HG02678 (cell line): ENCODE data around the gene PATJ.
"Not testable (repeated sequence)": the region's sequence is repeated elsewhere in the genome, so short reads cannot be mapped to it uniquely, and the experiment has no call there.

Source experiments
- ATAC-seq: cut with Tn5 transposase; IDR thresholded peaks from one replicate; pipeline ENCODE4 v1.9.1; 2021; ENCODE audit warnings: mild to moderate bottlenecking, moderate library complexity; ENCODE audit not compliant: unreplicated experiment

Gene PATJ, protein sequence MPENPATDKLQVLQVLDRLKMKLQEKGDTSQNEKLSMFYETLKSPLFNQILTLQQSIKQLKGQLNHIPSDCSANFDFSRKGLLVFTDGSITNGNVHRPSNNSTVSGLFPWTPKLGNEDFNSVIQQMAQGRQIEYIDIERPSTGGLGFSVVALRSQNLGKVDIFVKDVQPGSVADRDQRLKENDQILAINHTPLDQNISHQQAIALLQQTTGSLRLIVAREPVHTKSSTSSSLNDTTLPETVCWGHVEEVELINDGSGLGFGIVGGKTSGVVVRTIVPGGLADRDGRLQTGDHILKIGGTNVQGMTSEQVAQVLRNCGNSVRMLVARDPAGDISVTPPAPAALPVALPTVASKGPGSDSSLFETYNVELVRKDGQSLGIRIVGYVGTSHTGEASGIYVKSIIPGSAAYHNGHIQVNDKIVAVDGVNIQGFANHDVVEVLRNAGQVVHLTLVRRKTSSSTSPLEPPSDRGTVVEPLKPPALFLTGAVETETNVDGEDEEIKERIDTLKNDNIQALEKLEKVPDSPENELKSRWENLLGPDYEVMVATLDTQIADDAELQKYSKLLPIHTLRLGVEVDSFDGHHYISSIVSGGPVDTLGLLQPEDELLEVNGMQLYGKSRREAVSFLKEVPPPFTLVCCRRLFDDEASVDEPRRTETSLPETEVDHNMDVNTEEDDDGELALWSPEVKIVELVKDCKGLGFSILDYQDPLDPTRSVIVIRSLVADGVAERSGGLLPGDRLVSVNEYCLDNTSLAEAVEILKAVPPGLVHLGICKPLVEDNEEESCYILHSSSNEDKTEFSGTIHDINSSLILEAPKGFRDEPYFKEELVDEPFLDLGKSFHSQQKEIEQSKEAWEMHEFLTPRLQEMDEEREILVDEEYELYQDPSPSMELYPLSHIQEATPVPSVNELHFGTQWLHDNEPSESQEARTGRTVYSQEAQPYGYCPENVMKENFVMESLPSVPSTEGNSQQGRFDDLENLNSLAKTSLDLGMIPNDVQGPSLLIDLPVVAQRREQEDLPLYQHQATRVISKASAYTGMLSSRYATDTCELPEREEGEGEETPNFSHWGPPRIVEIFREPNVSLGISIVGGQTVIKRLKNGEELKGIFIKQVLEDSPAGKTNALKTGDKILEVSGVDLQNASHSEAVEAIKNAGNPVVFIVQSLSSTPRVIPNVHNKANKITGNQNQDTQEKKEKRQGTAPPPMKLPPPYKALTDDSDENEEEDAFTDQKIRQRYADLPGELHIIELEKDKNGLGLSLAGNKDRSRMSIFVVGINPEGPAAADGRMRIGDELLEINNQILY (N-terminal part only)

GRCh38 chr1:61741711-61742619 is at the start of gene PATJ:
Gene PATJ (plus strand): TSS chr1:61742480. CDS start chr1:61762893, 20,413 bp downstream.
- peak; percentile 78 for ATAC-seq

GRCh38 chr1:61699911-61700851 is 42.1 kb upstream of the PATJ start:
- ATAC-seq = no peak

DNA sequence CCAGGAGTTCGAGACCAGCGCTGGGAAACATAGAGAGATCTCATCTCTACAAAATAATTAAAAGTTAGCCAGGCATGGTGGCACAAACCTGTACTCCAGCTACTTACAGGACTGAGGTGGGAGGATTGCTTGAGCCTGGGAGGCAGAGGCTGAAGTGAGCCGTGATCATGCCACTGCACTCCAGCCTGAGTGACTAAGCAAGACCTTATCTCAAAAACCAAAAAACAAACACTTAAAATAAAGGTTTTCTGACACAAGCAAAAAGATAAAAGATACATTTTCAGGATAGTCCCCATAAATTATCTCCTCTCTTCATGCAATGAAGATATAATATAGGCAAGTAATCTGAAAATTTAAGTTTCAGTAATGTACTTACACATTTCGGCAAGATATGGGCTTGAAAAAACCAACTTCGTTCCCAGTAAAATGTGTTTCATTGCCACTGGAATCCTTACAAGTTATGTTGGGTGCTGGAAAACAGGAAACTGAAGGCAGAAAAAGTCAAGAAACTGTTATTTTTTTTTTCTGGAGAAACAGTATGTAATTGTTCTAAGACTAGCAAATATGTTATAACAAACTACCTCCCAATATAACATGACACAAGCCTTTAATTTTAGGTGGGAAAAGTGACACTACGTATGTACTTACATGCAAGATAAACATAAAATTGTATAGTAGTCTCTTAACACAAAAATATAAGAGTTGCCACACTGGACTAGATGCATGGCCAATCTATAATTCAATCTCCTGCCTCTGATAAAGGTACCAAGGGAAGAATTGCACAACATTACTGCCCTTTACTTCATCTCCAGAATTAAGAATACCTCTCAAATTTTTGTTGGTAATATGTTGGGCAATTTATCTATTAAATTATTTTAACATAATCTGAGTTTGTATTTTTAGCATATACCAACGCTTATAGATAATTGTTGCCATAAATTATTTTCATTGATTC is 33.0 kb upstream of the PATJ start:
- no peak for ATAC-seq

GRCh38 chr1:61709908-61710289 is 32.4 kb upstream of the PATJ start:
- ATAC-seq = no peak

DNA sequence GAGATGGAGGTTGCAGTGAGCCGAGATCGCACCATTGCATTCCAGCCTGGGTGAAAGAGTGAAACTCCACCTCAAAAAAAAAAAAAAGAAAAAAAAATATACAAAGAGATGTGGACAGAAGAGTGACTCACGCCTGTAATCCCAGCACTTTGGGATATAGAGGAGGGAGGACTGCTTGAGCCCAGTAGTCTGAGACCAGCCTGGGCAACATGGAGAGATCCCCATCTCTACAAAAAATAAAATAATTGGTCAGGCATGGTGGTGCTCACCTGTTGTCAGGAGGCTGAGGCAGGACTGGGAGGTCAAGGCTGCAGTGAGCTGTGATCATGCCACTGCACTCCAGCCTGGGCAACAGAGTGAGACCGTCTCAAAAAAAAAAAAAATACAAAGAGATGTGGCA is 31.0 kb upstream of the PATJ start:
- ATAC-seq = not testable (repeated sequence)

DNA sequence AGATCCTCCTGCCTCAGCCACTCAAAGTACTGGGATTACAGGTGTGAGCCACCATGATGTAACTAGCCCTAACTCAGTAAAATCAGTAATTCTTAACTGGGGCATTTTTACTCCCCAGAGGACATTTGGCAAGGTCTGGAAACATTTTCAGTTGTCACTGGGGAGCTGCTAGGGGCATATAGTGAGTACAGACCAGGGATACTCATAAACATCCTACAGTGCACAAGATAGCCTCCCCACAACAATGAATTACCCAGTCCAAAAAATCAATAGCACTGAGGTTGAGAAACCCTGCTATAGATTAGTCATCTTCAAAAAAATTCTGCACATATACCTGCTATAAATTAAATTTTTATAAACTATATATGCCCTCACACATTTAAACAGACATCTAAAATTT is 30.3 kb upstream of the PATJ start:
- ATAC-seq = no peak

DNA sequence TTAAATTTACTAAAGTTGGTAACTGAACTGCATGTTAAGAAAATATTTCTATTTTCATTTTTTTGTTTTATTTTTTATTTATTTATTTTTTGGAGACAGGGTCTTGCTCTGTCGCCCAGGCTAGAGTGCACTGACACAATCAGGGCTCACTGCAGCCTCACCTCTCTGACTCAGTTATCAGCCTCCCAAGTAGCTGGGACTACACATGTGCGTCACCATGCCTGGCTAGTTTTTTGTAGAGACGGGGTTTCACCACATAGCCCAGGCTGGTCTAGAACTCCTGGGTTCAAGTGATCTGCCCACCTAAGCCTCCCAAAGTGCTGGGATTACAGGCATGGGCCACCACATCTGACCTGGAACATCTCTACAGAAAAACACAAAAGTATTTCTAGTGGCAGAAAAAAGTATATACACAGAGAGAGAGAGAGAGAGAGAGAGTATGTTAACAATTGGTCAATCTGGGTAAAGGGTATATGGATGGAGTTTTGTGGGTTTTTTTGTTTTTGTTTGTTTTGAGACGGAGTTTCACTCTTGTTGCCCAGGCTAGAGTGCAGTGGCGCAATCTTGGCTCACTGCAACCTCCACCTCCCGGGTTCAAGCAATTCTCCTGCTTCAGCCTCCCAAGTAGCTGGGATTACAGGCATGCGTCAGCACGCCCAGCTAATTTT is 23.1 kb upstream of the PATJ start:
- ATAC-seq = not testable (repeated sequence)

- ATAC-seq = no peak
Observed at GRCh38 chr1:61724506-61724812, 17.8 kb upstream of the PATJ start.

DNA sequence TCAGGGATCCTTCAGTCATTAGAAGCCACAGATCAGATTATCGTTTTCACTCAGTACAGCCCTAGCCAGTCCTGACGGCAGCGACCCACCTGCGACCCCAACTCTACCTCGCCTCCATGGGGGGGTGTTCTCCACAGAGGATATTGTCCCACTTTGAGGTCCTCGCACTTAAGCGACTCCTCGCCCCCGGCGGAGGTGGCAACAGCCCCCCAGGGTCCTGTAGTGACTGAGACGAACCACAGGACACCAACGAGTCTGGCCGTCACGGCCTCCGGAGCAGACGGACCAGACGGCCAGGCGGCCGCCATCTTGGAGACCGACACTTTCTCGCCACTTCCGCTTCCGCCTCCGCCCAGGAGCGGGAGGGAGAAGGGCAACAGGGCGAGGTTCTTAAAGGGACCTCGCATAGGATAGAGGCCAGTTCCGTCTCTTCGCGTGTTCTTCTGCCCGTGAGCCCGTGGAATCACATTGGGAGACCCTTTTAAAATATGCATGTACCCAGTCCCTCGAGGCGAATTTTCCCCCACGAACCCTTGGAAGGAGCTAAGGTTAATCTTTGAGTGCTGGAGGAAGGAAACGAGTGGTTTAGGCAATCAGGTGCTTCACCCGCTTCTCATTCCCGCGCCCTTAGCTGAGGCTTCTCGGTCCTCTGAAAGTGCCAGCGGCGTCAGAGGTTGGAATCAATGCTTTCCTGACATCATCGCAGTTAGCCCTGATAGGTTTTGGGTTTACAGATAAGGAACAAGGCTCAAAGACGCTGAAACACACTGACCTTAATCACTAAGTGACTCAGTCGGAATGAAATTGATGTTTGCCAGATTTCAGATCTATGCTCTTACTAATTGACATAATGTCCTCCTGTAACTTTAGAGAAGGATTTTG is 17.2 kb upstream of the PATJ start, which contains the start of gene TM2D1:
Gene TM2D1 (minus strand): TSS at position 329 of the 882 bp plus-strand sequence. CDS start 21 bp downstream, at position 308.
- peak; percentile 99 for ATAC-seq

- no peak for ATAC-seq
Observed at GRCh38 chr1:61727544-61727943, 14.7 kb upstream of the PATJ start.

- not testable (repeated sequence) for ATAC-seq
Observed at GRCh38 chr1:61730679-61731078, 11.6 kb upstream of the PATJ start.

DNA sequence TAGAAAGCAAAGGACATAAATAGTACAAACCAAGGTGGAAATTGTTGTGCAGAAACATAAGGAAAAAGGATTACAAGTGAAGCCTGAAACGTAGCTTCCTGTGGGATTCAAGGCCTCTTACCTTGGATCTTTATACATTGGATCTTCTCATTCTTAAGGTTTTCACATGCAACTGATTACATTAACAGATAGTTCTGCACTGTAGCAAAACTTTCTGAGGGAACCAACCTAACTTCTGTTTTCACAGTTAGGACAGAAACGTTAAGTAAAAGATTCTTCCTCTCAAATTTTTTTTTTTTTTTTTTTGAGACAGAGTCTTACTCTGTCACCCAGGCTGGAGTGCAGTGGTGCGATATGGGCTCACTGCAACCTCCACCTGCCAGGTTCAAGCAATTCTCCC is 9.6 kb upstream of the PATJ start:
- no peak for ATAC-seq

GRCh38 chr1:61740751-61741700 is 1.3 kb upstream of the PATJ start:
- ATAC-seq = no peak

GRCh38 chr1:61742620-61743430 is 545 bp downstream of the PATJ start:
- peak; percentile 71 for ATAC-seq

- no peak for ATAC-seq
Observed at GRCh38 chr1:61743431-61743705, 1.1 kb downstream of the PATJ start.
